ENCODE data around the gene LIPT1.
"Not testable (repeated sequence)": the region's sequence is repeated elsewhere in the genome, so short reads cannot be mapped to it uniquely, and the experiment has no call there.

LIPT1 gene

GRCh38 chr2:99180755-99181623 lies 26.2 kb downstream of the LIPT1 start, which contains the start of the genes MITD1 and MRPL30:
TSS of gene MITD1 (minus strand) at chr2:99181058. CDS start at chr2:99180981, 77 bp downstream.
TSS of gene MRPL30 (plus strand) at chr2:99181184. CDS start at chr2:99186204, 5,020 bp downstream.
- DNase-seq: peak; percentile 95

GRCh38 chr2:99181624-99182000 lies 26.8 kb downstream of the LIPT1 start:
- no peak for DNase-seq

GRCh38 chr2:99183025-99183424 lies 28.3 kb downstream of the LIPT1 start:
- DNase-seq: no peak

- no peak for DNase-seq
Observed at GRCh38 chr2:99184811-99185210, 30.0 kb downstream of the LIPT1 start.

GRCh38 chr2:99187011-99187410 lies 32.2 kb downstream of the LIPT1 start:
- no peak for DNase-seq

- DNase-seq: no peak
Observed at GRCh38 chr2:99188357-99188756, 33.6 kb downstream of the LIPT1 start.

- no peak for DNase-seq
Observed at GRCh38 chr2:99190548-99190947, 35.8 kb downstream of the LIPT1 start.

- DNase-seq: not testable (repeated sequence)
Observed at GRCh38 chr2:99192364-99192763, 37.6 kb downstream of the LIPT1 start.

- no peak for DNase-seq
Observed at GRCh38 chr2:99198103-99198841, 43.5 kb downstream of the LIPT1 start.

GRCh38 chr2:99200076-99200800 lies 45.5 kb downstream of the LIPT1 start:
- DNase-seq: no peak

- DNase-seq: no peak
Observed at GRCh38 chr2:99201959-99202678, 47.4 kb downstream of the LIPT1 start.

GRCh38 chr2:99205491-99205890 lies 50.7 kb downstream of the LIPT1 start:
- no peak for DNase-seq

Measured in fibroblast of upper back skin (primary cell).